Trophoblast cell (in vitro differentiated cells and primary cell): ENCODE data around the gene AKAP6.

Experiments used
- DNase-seq, 2 donors: peaks; one replicate each; pipeline ENCODE4 v3.0.0-alpha.2; 2016
- H2AFZ ChIP-seq: 2 replicates; pipeline ENCODE4 v1.6.1; 2013; ENCODE audit warnings: low read length, moderate library complexity, mild to moderate bottlenecking; ENCODE audit not compliant: insufficient read depth, poor library complexity
- H2AK5ac ChIP-seq: 2 replicates; pipeline ENCODE4 v1.6.1; 2013; ENCODE audit warnings: mild to moderate bottlenecking, low read length
- H2BK120ac ChIP-seq: 2 replicates; pipeline ENCODE4 v1.6.1; 2013; ENCODE audit warnings: low read length, mild to moderate bottlenecking, moderate library complexity; ENCODE audit not compliant: insufficient read depth, poor library complexity
- H2BK12ac ChIP-seq: 2 replicates; pipeline ENCODE4 v1.6.1; 2013; ENCODE audit warnings: mild to moderate bottlenecking, low read length, moderate library complexity
- H2BK5ac ChIP-seq: 2 replicates; pipeline ENCODE4 v1.6.1; 2013; ENCODE audit warnings: low read length, low read depth, moderate library complexity, mild to moderate bottlenecking; ENCODE audit not compliant: poor library complexity
- H3K14ac ChIP-seq: 2 replicates; pipeline ENCODE4 v1.6.1; 2013; ENCODE audit warnings: mild to moderate bottlenecking, low read length
- H3K18ac ChIP-seq: 2 replicates; pipeline ENCODE4 v1.6.1; 2013; ENCODE audit warnings: mild to moderate bottlenecking, low read length
- H3K23ac ChIP-seq: 2 replicates; pipeline ENCODE4 v1.6.1; 2013; ENCODE audit warnings: low read length
- H3K27ac ChIP-seq: 2 replicates; pipeline ENCODE4 v1.5.1; 2013; ENCODE audit warnings: low read depth, mild to moderate bottlenecking, inconsistent platforms, low read length, moderate library complexity
- H3K27me3 ChIP-seq: 2 replicates; pipeline ENCODE4 v1.6.1; 2013; ENCODE audit warnings: inconsistent platforms, mild to moderate bottlenecking, low read length, moderate library complexity; ENCODE audit not compliant: insufficient read depth
- H3K36me3 ChIP-seq, 2 experiments: 1 replicate in 1 of 2; 2 replicates in 1 of 2; pipeline ENCODE4 v1.6.1; 2013; ENCODE audit warnings: low read length in 2 of 2, mild to moderate bottlenecking in 2 of 2, moderate library complexity in 1 of 2; ENCODE audit not compliant: insufficient read depth in 2 of 2, control insufficient read depth in 1 of 2
- H3K4ac ChIP-seq: 2 replicates; pipeline ENCODE4 v1.6.1; 2013; ENCODE audit warnings: low read depth, mild to moderate bottlenecking, low read length, moderate library complexity
- H3K4me1 ChIP-seq, 2 experiments: 1 replicate in 1 of 2; 2 replicates in 1 of 2; pipeline ENCODE4 v1.6.1; 2013; ENCODE audit warnings: low read length in 2 of 2, mild to moderate bottlenecking in 2 of 2, moderate library complexity in 1 of 2; ENCODE audit not compliant: insufficient read depth in 2 of 2, control insufficient read depth in 1 of 2
- H3K4me2 ChIP-seq: 2 replicates; pipeline ENCODE4 v1.6.1; 2013; ENCODE audit warnings: inconsistent platforms, mild to moderate bottlenecking, low read length, moderate library complexity
- H3K4me3 ChIP-seq: 2 replicates; pipeline ENCODE4 v1.5.1; 2013; ENCODE audit warnings: mild to moderate bottlenecking, low read depth, low read length, inconsistent platforms
- H3K79me1 ChIP-seq: one replicate; pipeline ENCODE4 v1.6.1; 2013; ENCODE audit warnings: low read length
- H3K79me2 ChIP-seq: 2 replicates; pipeline ENCODE4 v1.6.1; 2013; ENCODE audit warnings: low read length, mild to moderate bottlenecking; ENCODE audit not compliant: control insufficient read depth, insufficient read depth, poor library complexity
- H3K9ac ChIP-seq: 2 replicates; pipeline ENCODE4 v1.6.1; 2013; ENCODE audit warnings: mild to moderate bottlenecking, low read length
- H3K9me3 ChIP-seq: 2 replicates; pipeline ENCODE4 v1.6.1; 2013; ENCODE audit warnings: low read depth, mild to moderate bottlenecking, control low read depth, inconsistent platforms, low read length; ENCODE audit not compliant: insufficient read depth
- H4K12ac ChIP-seq: 2 replicates; pipeline ENCODE4 v1.6.1; 2013; ENCODE audit warnings: low read depth, mild to moderate bottlenecking, low read length, moderate library complexity
- H4K8ac ChIP-seq: 2 replicates; pipeline ENCODE4 v1.6.1; 2013; ENCODE audit warnings: low read depth, mild to moderate bottlenecking, low read length, moderate library complexity
- H4K91ac ChIP-seq: one replicate; pipeline ENCODE4 v1.6.1; 2013; ENCODE audit warnings: low read depth, mild to moderate bottlenecking, low read length, moderate library complexity
- WGBS: extraction: QIAGEN DNeasy Blood & Tissue Kit; methylation state at CpG from one replicate; pipeline ENCODE4 v1.1.7; 2013; ENCODE audit warnings: missing lambda C conversion rate; ENCODE audit not compliant: insufficient read length, insufficient coverage; ENCODE audit errors: extremely low coverage; 5-methylcytosine and 5-hydroxymethylcytosine counted together

Gene AKAP6

GRCh38 chr14:32313844-32314376, 15.2 kb upstream of the AKAP6 start:
- Histone ChIP-seq H2AK5ac (no peak overlapping the region), H4K8ac (no peak overlapping the region), H3K36me3 (no peaks in the 10 kb centered on the region), H3K4ac (no peak overlapping the region), H3K79me2 (no peaks in the 10 kb centered on the region), H3K9ac (no peak overlapping the region), H3K9me3 (no peaks in the 10 kb centered on the region), H3K4me1 (no peaks in the 10 kb centered on the region), H3K18ac (no peak overlapping the region), H4K91ac (no peak overlapping the region), H3K79me1 (no peaks in the 10 kb centered on the region), H3K27ac (no peak overlapping the region), H4K12ac (no peak overlapping the region), H2AFZ (no peak overlapping the region), H3K23ac (no peak overlapping the region), H3K4me2 (no peak overlapping the region), H3K27me3 (no peaks in the 10 kb centered on the region), H3K4me3 (no peak overlapping the region), H2BK5ac (no peak overlapping the region), H2BK120ac (no peak overlapping the region), H2BK12ac (no peak overlapping the region), H3K14ac (no peak overlapping the region)
- DNase-seq: no peak
- WGBS: no CpG with 5 or more reads among the region's 5 CpGs

- Histone ChIP-seq H3K18ac (no peak overlapping the region), H2AK5ac (no peak overlapping the region), H2BK5ac (no peak overlapping the region), H3K79me1 (no peaks in the 10 kb centered on the region), H3K4me2 (no peak overlapping the region), H3K9ac (no peak overlapping the region), H3K23ac (no peak overlapping the region), H3K14ac (no peak overlapping the region), H3K4me1 (no peaks in the 10 kb centered on the region), H3K27ac (no peak overlapping the region), H3K4me3 (no peak overlapping the region), H4K12ac (no peak overlapping the region), H3K27me3 (no peaks in the 10 kb centered on the region), H4K8ac (no peak overlapping the region), H3K9me3 (no peaks in the 10 kb centered on the region), H2BK120ac (no peak overlapping the region), H3K4ac (no peak overlapping the region), H3K36me3 (no peaks in the 10 kb centered on the region), H3K79me2 (no peaks in the 10 kb centered on the region), H2BK12ac (no peak overlapping the region), H2AFZ (no peak overlapping the region), H4K91ac (no peak overlapping the region)
- WGBS: no CpG with 5 or more reads among the region's 7 CpGs
- DNase-seq: no peak
Observed at GRCh38 chr14:32318087-32318795, 10.9 kb upstream of the AKAP6 start.

GRCh38 chr14:32319368-32320049, 9.6 kb upstream of the AKAP6 start:
- H2BK12ac ChIP-seq: no peak overlapping the region
- no peak overlapping the region for H2BK120ac ChIP-seq
- H3K4me3 ChIP-seq: no peak overlapping the region
- no peak overlapping the region for H3K14ac ChIP-seq
- DNase-seq: no peak
- H4K91ac ChIP-seq: no peak overlapping the region
- H3K27ac ChIP-seq: no peak overlapping the region
- no peaks in the 10 kb centered on the region for H3K4me1 ChIP-seq
- no peak overlapping the region for H2AK5ac ChIP-seq
- no peak overlapping the region for H3K4me2 ChIP-seq
- no peak overlapping the region for H3K9ac ChIP-seq
- no peaks in the 10 kb centered on the region for H3K9me3 ChIP-seq
- no peak overlapping the region for H2BK5ac ChIP-seq
- no peaks in the 10 kb centered on the region for H3K79me1 ChIP-seq
- no peaks in the 10 kb centered on the region for H3K79me2 ChIP-seq
- no peaks in the 10 kb centered on the region for H3K36me3 ChIP-seq
- no peak overlapping the region for H3K23ac ChIP-seq
- no peak overlapping the region for H3K4ac ChIP-seq
- no peaks in the 10 kb centered on the region for H3K27me3 ChIP-seq
- H4K8ac ChIP-seq: no peak overlapping the region
- H2AFZ ChIP-seq: no peak overlapping the region
- no peak overlapping the region for H3K18ac ChIP-seq
- no peak overlapping the region for H4K12ac ChIP-seq

- Histone ChIP-seq H2BK5ac (no peak overlapping the region), H3K4me2 (no peak overlapping the region), H4K12ac (no peak overlapping the region), H3K23ac (no peak overlapping the region), H3K79me2 (no peaks in the 10 kb centered on the region), H4K91ac (no peak overlapping the region), H4K8ac (no peak overlapping the region), H3K36me3 (no peaks in the 10 kb centered on the region), H2BK120ac (no peak overlapping the region), H3K4ac (no peak overlapping the region), H2AFZ (no peak overlapping the region), H3K9me3 (no peaks in the 10 kb centered on the region), H3K14ac (no peak overlapping the region), H3K27me3 (no peaks in the 10 kb centered on the region), H2AK5ac (no peak overlapping the region), H3K9ac (no peak overlapping the region), H3K27ac (no peak overlapping the region), H3K18ac (no peak overlapping the region), H2BK12ac (no peak overlapping the region), H3K4me1 (no peaks in the 10 kb centered on the region), H3K79me1 (no peaks in the 10 kb centered on the region), H3K4me3 (no peak overlapping the region)
- WGBS: no CpG with 5 or more reads among the region's 1 CpG
- DNase-seq: no peak
Observed at GRCh38 chr14:32324601-32325000, 4.5 kb upstream of the AKAP6 start.
